Fibroblast of mammary gland (primary cell): ENCODE data around the gene PFN3.
"Not testable (repeated sequence)": the region's sequence is repeated elsewhere in the genome, so short reads cannot be mapped to it uniquely, and the experiment has no call there.

Source experiments
- DNase-seq: peaks from one replicate; pipeline ENCODE4 v3.0.0-alpha.2; 2010; ENCODE audit warnings: low read depth
- H3K4me3 ChIP-seq: 2 replicates; pipeline ENCODE4 v1.5.1; 2011; ENCODE audit warnings: low read depth, mild to moderate bottlenecking, low read length, moderate library complexity; ENCODE audit not compliant: control insufficient read depth
- TF ChIP-seq, protein P1 (sequence below): conservative IDR thresholded peaks from 2 replicates; pipeline ENCODE4 v1.5.1; 2011; ENCODE audit warnings: low read depth, low read length, inconsistent platforms; ENCODE audit not compliant: control insufficient read depth, insufficient read depth

The PFN3 gene

DNA sequence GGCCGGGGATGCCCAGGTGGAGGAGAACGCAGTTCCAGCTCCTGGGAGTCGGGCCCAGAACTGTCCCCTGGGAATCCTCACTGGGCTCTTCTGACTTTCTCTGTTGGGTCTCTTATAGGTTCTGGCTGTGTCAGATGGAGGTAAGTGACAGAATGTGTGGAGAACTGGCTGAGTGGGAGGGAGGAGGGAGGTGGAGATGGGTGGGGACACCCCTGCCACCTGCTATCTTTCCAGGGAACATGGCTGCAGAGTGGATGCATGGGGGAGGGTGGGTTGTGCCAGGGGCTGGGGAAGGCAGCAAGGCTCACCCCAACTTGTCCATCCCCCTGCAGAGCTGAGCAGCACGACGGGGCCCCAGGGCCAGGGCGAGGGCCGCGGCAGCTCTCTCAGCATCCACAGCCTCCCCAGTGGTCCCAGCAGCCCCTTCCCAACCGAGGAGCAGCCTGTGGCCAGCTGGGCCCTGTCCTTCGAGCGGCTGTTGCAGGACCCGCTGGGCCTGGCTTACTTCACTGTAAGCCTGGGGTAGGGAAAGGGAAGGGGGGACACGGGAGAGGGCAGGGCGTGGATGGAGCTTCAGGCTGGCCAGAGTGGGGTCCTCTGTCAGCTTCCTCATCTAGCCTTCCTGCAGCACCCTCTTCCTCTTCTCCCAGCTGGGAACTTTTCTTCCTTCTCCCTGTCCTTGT, 34.5 kb downstream of the PFN3 start:
- TF ChIP-seq, protein P1, sequence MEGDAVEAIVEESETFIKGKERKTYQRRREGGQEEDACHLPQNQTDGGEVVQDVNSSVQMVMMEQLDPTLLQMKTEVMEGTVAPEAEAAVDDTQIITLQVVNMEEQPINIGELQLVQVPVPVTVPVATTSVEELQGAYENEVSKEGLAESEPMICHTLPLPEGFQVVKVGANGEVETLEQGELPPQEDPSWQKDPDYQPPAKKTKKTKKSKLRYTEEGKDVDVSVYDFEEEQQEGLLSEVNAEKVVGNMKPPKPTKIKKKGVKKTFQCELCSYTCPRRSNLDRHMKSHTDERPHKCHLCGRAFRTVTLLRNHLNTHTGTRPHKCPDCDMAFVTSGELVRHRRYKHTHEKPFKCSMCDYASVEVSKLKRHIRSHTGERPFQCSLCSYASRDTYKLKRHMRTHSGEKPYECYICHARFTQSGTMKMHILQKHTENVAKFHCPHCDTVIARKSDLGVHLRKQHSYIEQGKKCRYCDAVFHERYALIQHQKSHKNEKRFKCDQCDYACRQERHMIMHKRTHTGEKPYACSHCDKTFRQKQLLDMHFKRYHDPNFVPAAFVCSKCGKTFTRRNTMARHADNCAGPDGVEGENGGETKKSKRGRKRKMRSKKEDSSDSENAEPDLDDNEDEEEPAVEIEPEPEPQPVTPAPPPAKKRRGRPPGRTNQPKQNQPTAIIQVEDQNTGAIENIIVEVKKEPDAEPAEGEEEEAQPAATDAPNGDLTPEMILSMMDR, result no peak

DNA sequence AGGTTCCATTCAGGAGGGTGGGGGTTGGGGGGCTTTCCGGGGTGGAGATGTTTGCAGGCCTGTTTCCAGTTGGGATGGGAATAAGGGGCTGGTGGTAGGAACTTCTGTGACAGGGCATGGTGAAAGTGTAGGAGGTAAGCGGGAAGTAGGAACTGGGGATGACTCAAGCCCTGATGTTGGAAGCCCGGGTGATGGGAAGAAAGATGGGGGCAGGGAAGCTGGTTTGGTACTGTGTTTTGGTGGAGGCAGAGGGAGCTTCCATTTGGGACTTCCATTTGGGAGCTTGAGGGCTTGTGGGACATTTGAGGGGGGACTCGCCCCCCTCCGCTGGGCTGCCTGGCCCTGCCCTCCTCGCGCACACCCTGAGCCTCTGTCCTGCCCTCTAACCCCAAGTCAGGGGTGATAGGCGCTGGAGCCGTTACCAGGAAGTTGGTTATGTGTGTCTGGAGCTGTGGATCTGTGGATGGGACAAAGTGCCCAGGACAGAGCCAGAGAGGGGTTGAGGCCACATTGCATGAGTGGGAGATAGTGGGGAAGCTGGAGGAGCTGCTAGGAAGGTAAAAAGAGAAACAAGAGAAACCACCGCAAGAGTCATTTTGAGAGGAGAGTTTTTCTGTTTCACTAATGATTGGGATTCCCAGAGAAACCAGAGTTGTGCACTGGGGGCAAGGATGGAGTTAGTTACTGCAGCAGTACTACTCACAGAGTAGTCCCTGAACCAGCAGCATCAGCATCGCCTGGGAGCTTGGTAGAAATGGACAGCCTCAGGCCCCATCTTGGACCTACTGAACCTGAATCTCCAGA, 36.1 kb downstream of the PFN3 start:
- DNase-seq, result peak; percentile 41
- TF ChIP-seq, protein P1, result no peak
- no peak overlapping the region for H3K4me3 ChIP-seq

More for the DNA sequence above, 34.5 kb downstream of the PFN3 start:
- DNase-seq, result no peak
- no peak overlapping the region for H3K4me3 ChIP-seq

DNA sequence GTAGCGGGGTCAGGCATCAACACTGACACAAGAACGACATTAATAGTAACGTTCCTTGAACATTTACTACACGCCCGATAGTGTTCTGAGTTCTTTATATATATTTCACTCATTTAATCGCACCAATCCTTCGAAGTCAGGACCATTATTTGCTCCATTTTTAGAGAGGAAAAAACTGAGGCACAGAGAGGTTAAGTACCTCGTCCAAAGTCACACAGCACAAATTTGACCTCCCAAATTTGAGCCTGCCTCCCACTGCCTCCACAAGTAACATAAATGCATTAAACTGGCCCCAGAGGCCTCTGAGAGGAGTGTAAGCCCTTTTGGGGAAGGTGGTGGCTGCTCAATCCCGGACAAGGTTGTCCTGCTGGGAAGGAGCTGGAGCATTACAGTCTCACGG, 36.9 kb downstream of the PFN3 start:
- H3K4me3 ChIP-seq, result peak overlapping the region; percentile 9
- TF ChIP-seq, protein P1, result no peak
- no peak for DNase-seq

DNA sequence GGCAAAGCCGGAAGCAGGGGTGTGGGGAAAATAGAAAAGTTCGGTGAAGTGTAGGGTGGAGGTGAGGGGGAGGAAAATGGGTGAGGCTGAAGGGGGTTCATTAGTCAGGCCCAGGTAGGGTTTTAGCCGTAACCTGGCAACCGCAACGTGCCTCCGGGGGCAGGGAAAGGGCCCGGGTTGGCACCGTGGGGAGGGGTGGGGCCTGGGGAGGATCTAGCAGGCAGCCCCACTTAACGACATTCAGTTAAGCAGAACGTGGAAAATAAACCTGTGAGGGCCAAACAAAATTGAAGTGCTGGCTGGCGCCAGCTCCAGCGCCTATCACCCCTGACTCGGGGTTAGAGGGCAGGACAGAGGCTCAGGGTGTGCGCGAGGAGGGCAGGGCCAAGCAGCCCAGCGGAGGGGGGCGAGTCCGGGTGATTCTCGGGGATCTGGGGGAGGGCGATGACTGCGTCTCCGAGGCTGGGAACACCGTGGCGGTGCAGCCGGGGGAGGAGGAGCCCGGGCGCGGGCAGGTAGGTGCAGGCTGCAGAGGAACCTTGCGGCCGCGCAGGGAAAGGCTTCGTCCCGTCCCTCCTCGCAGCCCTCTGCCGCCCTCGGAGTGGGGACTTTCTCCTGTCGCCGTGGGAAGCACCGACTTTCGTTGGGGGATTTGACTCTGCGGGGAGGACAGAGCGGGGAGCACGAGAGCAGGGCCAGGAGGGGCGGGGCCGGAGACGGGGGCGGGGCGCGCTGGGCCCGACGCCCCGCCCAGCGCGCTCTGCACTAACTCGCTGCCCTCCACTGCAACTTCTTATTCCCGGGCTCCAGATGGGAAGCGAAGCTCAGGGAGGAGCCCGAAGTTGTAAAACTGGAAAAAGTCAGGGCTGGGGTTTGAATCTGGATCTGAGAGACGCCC, 37.6 kb downstream of the PFN3 start:
- TF ChIP-seq, protein P1, result no peak
- H3K4me3 ChIP-seq, result peak overlapping the region; percentile 40
- DNase-seq, result no peak

DNA sequence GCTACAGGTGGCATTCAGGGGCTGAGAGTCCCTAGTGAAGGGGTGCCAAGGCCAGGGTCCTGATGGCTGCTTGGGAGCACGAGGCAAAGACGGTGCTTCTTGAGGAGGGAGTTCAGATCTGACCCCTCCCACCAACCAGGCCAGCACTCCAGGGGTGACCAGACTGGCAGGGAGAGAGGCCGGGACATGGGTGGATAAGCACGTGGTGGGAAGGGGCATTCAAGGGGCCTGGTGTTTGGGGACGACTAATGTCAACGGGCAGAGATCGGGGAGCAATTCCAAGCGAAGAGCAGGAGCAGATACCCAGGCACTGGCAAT, 38.2 kb downstream of the PFN3 start:
- no peak for DNase-seq
- no peak overlapping the region for H3K4me3 ChIP-seq
- TF ChIP-seq, protein P1, result no peak

DNA sequence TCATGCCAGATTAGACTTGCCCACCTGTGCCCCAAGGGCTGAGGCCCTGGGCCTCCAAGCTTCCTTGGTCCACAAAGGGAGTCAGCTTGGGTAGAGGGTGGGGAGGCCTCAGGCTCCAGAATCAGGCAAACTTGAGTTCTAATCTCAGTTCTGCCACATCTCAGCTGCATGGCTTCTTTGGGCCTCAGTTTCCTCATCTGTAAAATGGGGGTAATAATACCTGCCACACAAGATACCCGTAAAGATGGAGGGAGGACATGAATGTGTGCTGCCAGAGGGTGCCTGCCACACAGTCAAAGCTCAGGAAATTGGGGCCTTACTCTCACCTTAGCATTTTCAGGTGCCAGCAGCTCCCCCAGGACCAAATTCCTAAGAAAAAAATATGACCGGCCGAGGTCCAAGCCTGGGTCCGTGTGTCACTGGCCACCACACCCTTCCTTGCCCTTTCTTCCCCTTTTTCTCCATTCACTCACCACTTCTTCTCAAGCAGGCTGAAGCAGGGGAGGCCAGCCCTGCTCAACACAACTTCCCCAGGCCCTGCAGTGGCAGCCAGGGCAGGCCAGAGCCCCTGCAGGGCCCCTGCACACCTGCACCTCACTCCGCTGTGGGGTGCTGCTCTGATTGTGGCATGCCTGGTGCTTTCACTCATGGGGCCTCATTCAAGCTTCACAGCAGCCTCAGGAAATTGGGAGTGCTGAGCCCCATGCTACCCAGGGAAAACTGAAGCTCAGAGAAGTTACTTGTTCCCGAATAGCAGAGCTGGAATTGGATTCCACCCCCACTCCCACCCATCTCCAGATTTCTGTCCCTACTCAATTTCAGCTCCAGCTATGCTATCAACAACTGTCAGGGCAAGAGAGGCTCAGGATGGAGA, 38.8 kb downstream of the PFN3 start:
- no peak overlapping the region for H3K4me3 ChIP-seq
- no peak for DNase-seq
- TF ChIP-seq, protein P1, result no peak

DNA sequence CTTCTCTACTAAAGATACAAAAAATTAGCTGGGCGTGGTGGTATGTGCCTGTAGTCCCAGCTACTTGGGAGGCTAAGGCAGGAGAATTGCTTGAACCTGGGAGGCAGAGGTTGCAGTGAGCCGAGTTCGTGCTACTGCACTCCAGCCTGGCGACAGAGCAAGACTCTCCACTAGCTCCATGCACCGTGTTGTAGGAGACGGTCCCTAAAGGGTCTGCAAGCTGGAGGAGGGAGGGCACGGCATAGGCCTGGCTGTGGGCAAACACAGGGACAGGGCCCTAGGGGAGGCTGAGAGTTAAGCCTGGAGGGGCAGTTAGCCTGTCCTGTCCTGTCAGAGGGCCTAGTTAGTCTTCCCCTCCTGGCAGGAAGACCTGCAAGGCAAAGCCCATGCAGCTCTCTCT, 39.7 kb downstream of the PFN3 start:
- DNase-seq, H3K4me3 ChIP-seq: not testable (repeated sequence)
